PC-3 (cell line): ENCODE results near the gene QSER1.

Source experiments
- EZH2phosphoT487 ChIP-seq: fragments of 300-600 bp; sonication (generic); IDR thresholded peaks from 2 replicates; pipeline ENCODE4 v1.6.1; 2018; ENCODE audit warnings: mild to moderate bottlenecking, antibody characterized with exemption, low read length, borderline replicate concordance
- TF ChIP-seq, protein P1 (sequence below): fragments of 300-600 bp; sonication (generic); conservative IDR thresholded peaks from 2 replicates; pipeline ENCODE4 v1.5.1; 2017; ENCODE audit warnings: antibody characterized with exemption, low read depth, mild to moderate bottlenecking, low read length

DNA sequence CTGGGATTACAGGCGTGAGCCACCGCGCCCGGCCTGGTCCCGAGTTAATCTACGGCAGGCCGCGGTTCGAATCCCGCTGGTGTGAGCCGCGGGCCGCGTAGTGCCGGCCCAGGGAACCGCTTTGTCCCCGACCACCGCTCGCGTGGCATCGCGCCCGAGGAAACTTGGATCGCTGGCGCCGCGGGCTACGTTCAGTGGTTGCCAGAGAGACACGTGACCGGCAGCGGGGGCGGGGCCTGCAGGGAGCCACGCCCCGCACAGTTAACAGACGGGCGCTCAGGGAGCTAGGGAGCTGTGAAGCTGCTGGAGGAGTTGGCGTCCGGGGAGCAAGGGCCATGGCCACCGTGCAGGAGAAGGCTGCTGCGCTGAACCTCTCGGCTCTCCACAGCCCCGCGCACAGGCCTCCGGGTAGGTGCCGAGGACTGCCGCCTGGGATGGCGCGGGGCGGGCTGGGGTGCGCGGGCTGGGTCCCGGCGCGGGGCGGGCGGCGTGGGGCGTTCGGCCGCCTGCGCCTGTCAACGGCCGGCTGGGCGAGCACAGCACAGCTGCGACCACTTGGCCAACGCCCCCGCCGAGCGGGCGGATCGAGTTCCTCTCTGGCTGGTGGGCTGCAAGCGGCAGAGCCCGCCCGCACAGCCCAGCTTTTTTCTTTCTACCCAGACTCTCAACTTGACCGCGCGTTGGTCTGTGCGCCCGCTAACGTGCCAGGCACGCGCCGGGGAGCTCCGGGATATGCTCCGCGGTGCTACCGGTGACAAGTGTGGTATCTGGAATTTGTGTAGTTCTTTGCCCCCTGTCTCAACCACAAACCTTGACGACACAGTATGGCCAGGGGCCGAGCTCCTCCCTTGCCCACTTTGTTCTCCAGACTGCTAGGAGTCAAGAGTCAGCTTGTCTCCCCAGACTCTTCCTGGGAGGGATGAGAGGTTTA is 123.3 kb downstream of the QSER1 start, which contains the start of gene DEPDC7:
- TF ChIP-seq, protein P1, sequence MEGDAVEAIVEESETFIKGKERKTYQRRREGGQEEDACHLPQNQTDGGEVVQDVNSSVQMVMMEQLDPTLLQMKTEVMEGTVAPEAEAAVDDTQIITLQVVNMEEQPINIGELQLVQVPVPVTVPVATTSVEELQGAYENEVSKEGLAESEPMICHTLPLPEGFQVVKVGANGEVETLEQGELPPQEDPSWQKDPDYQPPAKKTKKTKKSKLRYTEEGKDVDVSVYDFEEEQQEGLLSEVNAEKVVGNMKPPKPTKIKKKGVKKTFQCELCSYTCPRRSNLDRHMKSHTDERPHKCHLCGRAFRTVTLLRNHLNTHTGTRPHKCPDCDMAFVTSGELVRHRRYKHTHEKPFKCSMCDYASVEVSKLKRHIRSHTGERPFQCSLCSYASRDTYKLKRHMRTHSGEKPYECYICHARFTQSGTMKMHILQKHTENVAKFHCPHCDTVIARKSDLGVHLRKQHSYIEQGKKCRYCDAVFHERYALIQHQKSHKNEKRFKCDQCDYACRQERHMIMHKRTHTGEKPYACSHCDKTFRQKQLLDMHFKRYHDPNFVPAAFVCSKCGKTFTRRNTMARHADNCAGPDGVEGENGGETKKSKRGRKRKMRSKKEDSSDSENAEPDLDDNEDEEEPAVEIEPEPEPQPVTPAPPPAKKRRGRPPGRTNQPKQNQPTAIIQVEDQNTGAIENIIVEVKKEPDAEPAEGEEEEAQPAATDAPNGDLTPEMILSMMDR = no peak
- no peak for TF ChIP-seq EZH2phosphoT487
